Gastrocnemius medialis (tissue), 4 donors: ENCODE results near the gene TRPV6.

Experiments
- POLR2A ChIP-seq, 2 donors: fragments of 450-650 bp; IDR thresholded peaks; one replicate each; pipeline ENCODE4 v1.6.1; 2017; ENCODE audit warnings: antibody characterized with exemption in 2 of 2, mild to moderate bottlenecking in 2 of 2, moderate library complexity in 2 of 2
- TF ChIP-seq, protein P1 (sequence below), 5 experiments: fragments of 450-650 bp in 3 of 5; fragments of 200-600 bp in 2 of 5; sonication (generic) in 2 of 5; IDR thresholded peaks in 4 of 5; conservative IDR thresholded peaks in 1 of 5; 1 replicate in 4 of 5; 2 replicates in 1 of 5; pipeline ENCODE4 v1.5.1; 2016 to 2019; ENCODE audit warnings: antibody characterized with exemption in 5 of 5, mild to moderate bottlenecking in 3 of 5, moderate library complexity in 3 of 5

- TF ChIP-seq, protein P1, sequence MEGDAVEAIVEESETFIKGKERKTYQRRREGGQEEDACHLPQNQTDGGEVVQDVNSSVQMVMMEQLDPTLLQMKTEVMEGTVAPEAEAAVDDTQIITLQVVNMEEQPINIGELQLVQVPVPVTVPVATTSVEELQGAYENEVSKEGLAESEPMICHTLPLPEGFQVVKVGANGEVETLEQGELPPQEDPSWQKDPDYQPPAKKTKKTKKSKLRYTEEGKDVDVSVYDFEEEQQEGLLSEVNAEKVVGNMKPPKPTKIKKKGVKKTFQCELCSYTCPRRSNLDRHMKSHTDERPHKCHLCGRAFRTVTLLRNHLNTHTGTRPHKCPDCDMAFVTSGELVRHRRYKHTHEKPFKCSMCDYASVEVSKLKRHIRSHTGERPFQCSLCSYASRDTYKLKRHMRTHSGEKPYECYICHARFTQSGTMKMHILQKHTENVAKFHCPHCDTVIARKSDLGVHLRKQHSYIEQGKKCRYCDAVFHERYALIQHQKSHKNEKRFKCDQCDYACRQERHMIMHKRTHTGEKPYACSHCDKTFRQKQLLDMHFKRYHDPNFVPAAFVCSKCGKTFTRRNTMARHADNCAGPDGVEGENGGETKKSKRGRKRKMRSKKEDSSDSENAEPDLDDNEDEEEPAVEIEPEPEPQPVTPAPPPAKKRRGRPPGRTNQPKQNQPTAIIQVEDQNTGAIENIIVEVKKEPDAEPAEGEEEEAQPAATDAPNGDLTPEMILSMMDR (IDR thresholded peaks at IDR 0.05 in 4 of 5, conservative IDR thresholded peaks at IDR 0.05 in 1 of 5): no peak
- no peak for TF ChIP-seq POLR2A (IDR thresholded peaks at IDR 0.05)
Measured at GRCh38 chr7:142925413-142925812, 39.9 kb upstream of the TRPV6 start.
